Stimulated activated CD8-positive, alpha-beta memory T cell treated with anti-CD3 and anti-CD28 coated beads, Interleukin-15, amount 100 ng/mL, for 24 hours (primary cell): ENCODE measurements around the gene STIL.
"Not testable (repeated sequence)": the region's sequence is repeated elsewhere in the genome, so short reads cannot be mapped to it uniquely, and the experiment has no call there.

Experiments used
- DNase-seq: peaks from one replicate; pipeline ENCODE4 v3.0.0-alpha.2; 2020; ENCODE audit warnings: low read depth

STIL gene

GRCh38 chr1:47313915-47314664, at the start of gene STIL:
STIL (minus strand) TSS chr1:47314147; CDS start chr1:47310319, 3,828 bp downstream.
- DNase-seq, result peak; percentile 86

GRCh38 chr1:47362828-47363227, 48.9 kb upstream of the STIL start:
- no peak for DNase-seq

GRCh38 chr1:47361380-47361779, 47.4 kb upstream of the STIL start:
- DNase-seq, result no peak

- DNase-seq, result no peak
Measured at GRCh38 chr1:47351305-47351704, 37.4 kb upstream of the STIL start.

- DNase-seq, result no peak
Measured at GRCh38 chr1:47348246-47348645, 34.3 kb upstream of the STIL start.

- no peak for DNase-seq
Measured at GRCh38 chr1:47347735-47348134, 33.8 kb upstream of the STIL start.

GRCh38 chr1:47346979-47347378, 33.0 kb upstream of the STIL start:
- DNase-seq, result not testable (repeated sequence)

- DNase-seq, result no peak
Measured at GRCh38 chr1:47340227-47340626, 26.3 kb upstream of the STIL start.

GRCh38 chr1:47338249-47339077, 24.5 kb upstream of the STIL start:
- DNase-seq, result no peak

- DNase-seq, result no peak
Measured at GRCh38 chr1:47337350-47337749, 23.4 kb upstream of the STIL start.

- no peak for DNase-seq
Measured at GRCh38 chr1:47334765-47335435, 21.0 kb upstream of the STIL start.

GRCh38 chr1:47333922-47334764, 20.2 kb upstream of the STIL start:
- peak; percentile 49 for DNase-seq

- DNase-seq, result peak; percentile 53
Measured at GRCh38 chr1:47333578-47333921, 19.6 kb upstream of the STIL start, which contains the start of gene CMPK1. CMPK1 (plus strand) TSS chr1:47333790; CDS start chr1:47333946, 156 bp downstream.

- no peak for DNase-seq
Measured at GRCh38 chr1:47332779-47333577, 19.0 kb upstream of the STIL start.

- no peak for DNase-seq
Measured at GRCh38 chr1:47331875-47332274, 17.9 kb upstream of the STIL start.

- DNase-seq, result no peak
Measured at GRCh38 chr1:47330212-47330611, 16.3 kb upstream of the STIL start.

- no peak for DNase-seq
Measured at GRCh38 chr1:47328992-47329391, 15.0 kb upstream of the STIL start.

GRCh38 chr1:47326271-47326670, 12.3 kb upstream of the STIL start:
- no peak for DNase-seq

GRCh38 chr1:47325528-47325927, 11.6 kb upstream of the STIL start:
- no peak for DNase-seq

GRCh38 chr1:47324682-47325081, 10.7 kb upstream of the STIL start:
- DNase-seq, result no peak

- no peak for DNase-seq
Measured at GRCh38 chr1:47323599-47324031, 9.7 kb upstream of the STIL start.
